ENCODE results near the gene WDR48.

The WDR48 gene

DNA sequence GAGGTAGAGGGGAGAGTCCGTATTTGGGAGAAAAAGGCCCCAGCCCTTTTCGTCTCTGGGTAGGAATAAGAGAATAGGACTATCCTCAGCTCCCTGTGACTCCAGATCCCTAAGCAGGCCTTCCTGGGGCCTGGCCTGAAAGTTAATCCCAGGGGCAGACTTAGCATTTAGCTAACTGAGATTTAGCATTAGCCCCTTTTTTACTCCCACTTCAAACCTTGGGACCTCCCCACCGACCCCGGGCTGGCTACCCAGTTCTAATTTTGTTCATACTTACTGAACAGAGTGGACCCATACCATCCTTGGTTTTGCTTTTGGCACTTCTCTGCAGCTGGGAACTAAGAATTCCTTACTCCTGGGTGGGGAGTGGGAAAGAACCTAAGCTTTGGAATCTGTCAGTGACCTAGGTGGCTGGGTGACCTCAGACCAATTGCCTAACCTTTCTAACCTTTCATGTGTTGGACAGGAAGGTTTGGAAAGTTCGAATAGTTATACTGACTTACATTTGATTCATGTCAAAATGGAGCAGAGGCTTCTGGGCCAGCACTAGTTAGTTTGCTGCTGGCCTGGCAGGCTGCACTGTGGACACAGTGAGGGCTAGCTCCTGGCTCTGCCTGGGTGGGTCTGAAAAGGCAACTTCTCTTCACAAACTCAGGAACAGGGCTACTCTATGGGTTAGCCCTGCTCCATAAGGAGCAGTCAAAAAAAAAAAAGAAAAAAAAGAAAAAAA is 67.3 kb downstream of the WDR48 start:
- no peak overlapping the region for H3K4me3 ChIP-seq (ENCODE audit: low read depth, low read length)

DNA sequence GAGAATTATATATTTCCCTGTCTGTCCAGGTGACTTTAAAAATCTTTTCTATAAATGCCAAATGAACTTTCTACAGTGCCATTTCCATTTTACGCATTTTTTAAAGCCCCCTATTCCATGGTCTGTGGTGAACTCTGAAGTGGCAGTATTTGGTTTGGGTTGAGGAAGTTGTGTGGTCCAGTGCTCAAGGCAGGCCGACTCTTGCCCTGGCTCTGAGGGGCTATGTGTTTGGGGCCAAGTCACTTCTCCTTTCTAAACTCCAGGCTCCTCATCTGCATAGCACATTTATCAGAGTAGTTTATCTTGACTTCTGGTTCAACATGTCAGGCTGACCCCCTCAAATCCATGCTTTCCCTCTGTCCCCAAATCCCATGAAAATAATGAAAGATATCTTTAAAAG is 69.8 kb downstream of the WDR48 start:
- no peak overlapping the region for H3K4me3 ChIP-seq (ENCODE audit: low read depth, low read length)

DNA sequence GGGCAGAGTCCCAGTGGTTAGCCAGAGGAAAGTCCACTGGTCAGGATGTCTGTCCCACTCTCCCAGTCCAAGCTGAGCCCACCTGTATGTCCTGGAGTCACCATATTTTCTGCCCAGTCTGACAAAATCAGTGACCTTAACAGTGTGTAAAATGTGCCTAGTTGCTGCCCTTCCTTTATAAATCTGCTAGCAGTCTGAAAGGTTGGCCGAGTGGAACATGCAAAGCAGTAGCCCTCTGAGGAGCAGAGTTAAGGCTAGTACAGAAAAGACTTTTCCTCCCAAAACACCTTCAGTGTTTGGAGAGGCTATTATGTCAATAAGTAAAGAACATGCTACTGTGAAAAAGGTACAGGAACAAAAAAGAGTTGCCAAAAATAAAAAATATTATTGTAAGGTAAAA is 71.0 kb downstream of the WDR48 start:
- H3K4me3 ChIP-seq (ENCODE audit: low read depth, low read length), result no peak overlapping the region

- no peak overlapping the region for H3K4me3 ChIP-seq (ENCODE audit: low read depth, low read length)
Measured at GRCh38 chr3:39124876-39125840, 73.3 kb downstream of the WDR48 start.

- H3K4me3 ChIP-seq (ENCODE audit: low read depth, low read length), result no peak overlapping the region
Measured at GRCh38 chr3:39125841-39126500, 74.2 kb downstream of the WDR48 start.

- no peak overlapping the region for H3K4me3 ChIP-seq (ENCODE audit: low read depth, low read length)
Measured at GRCh38 chr3:39126532-39127071, 74.8 kb downstream of the WDR48 start.

GRCh38 chr3:39127269-39127907 is 75.6 kb downstream of the WDR48 start:
- H3K4me3 ChIP-seq (ENCODE audit: low read depth, low read length), result no peak overlapping the region

- H3K4me3 ChIP-seq (ENCODE audit: low read depth, low read length), result no peak overlapping the region
Measured at GRCh38 chr3:39127908-39128304, 76.1 kb downstream of the WDR48 start.

- H3K4me3 ChIP-seq (ENCODE audit: low read depth, low read length), result no peak overlapping the region
Measured at GRCh38 chr3:39128951-39129350, 77.1 kb downstream of the WDR48 start.

DNA sequence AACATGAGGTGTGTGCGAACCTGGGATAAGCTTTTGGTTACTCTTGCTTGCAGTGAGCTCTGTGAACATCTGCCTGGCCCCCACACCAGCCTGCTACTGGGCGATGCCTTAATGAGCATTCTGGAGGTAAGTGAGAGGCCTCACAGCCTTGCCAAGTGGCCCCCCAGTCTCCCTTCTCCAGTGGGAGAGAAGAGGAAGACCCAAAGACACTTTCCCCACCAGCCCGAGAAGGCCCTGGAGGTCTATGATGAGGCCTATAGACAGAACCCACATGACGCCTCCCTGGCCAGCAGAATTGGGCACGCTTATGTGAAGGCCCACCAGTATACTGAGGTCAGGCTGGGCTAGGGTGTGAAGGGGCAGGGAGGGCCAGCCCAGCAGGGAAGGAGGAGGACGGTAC is 78.2 kb downstream of the WDR48 start:
- no peak overlapping the region for H3K4me3 ChIP-seq (ENCODE audit: low read depth, low read length)

GRCh38 chr3:39130693-39131265 is 79.0 kb downstream of the WDR48 start:
- H3K4me3 ChIP-seq (ENCODE audit: low read depth, low read length), result no peak overlapping the region

GRCh38 chr3:39132096-39133092 is 80.6 kb downstream of the WDR48 start:
- H3K4me3 ChIP-seq (ENCODE audit: low read depth, low read length), result no peak overlapping the region

DNA sequence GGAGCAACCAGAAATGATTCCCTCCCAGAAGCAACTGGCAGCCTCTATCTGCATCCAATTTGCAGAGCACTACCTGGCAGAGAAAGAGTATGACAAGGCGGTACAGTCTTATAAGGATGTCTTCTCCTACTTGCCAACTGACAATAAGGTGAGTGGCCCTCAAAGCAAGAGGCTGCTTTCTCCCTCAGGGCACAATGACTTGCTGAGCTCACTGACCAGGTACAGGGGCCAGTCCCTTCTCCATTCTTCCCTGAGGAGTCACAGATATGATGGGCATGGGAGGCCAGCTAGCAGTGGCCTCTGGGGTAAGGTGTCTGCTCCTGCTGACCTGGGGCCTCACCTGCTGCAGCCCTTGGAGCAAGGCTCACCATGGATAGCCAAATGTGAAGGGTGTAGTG is 81.3 kb downstream of the WDR48 start:
- no peak overlapping the region for H3K4me3 ChIP-seq (ENCODE audit: low read depth, low read length)

DNA sequence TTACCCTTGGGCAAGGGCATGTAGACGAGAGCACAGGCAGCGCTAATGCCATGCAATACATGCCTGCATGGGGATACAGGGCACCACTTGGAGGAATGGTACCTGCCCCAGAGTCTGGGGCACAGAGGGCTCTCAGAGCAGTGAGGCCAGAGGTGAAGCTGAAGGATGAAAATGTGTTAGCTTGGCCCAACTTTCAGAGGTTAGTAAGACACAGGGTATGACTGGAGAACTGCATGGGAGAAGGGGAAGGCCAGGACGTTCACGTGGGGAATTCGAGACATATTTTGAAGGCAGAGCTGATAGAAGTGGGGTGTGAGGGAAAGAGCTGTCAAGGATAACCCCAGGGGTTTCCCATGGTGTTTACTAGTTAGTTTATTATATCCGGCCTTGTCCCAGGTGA is 82.0 kb downstream of the WDR48 start:
- H3K4me3 ChIP-seq (ENCODE audit: low read depth, low read length), result no peak overlapping the region

GRCh38 chr3:39134305-39134704 is 82.5 kb downstream of the WDR48 start:
- no peak overlapping the region for H3K4me3 ChIP-seq (ENCODE audit: low read depth, low read length)

DNA sequence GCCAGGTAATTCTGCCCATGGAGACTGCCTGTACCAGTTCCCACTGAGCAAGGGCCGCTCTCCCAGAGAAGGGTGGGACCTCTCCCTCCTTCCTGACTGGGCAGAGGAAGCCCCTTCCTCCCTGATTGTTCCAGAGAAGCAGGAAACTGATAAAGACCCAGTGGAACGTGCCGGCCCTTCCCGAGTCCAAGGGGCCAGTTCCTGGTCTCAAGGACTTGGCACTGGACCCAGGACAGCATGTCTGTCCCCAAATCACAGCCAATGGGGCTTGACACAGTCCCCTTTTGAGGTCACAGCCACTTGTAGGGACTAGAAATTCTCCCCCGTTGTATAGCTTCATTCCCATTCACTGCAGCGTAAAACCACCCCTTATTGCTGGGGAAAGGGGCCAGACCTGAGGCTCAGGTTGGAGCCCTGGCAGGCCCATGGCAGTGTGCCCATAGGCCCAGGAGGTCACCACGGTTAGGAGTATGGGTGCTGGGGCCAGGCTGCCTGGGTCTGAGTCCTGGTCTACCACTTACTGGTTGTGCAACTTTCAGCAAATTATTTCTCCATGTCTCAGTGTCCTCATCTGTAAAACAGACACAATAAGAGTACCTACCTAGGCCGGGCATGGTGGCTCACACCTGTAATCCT is 83.5 kb downstream of the WDR48 start:
- H3K4me3 ChIP-seq (ENCODE audit: low read depth, low read length), result no peak overlapping the region

DNA sequence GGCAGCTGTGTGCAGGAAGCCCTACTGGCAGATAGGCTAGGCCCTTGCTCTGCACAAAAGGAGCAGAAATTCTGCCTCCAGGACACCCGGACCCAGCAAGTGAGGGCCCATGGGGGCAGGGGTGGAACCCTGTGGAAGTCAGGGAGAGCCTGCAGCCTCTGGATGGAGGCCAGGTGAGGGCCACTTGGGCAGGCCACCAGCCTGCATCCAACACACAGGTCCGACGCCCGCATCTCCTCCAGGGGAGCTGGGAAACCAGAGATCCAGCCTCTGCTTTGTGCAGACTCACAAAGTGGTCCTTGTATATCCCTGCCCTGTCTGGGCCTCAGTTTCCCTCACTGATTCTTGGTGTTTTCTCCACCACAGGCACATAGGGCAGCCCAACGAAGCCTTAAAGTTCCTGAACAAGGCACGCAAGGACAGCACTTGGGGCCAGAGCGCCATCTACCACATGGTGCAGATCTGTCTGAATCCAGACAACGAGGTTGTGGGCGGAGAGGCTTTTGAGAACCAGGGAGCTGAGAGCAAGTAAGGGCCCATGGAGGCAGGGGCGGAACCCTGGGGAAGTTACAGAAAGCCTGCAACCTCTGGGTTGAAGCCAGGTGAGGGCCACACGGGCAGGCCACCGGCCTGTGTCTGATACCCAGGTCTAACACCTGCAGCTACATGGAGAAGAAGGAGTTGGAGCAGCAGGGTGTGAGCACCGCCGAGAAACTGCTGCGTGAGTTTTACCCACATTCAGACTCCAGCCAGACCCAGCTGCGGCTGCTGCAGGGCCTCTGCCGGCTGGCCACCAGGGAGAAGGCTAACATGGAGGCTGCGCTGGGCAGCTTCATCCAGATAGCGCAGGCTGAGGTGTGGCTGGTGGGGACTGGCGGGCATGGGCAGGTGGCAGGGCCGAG is 85.0 kb downstream of the WDR48 start:
- H3K4me3 ChIP-seq (ENCODE audit: low read depth, low read length), result no peak overlapping the region

DNA sequence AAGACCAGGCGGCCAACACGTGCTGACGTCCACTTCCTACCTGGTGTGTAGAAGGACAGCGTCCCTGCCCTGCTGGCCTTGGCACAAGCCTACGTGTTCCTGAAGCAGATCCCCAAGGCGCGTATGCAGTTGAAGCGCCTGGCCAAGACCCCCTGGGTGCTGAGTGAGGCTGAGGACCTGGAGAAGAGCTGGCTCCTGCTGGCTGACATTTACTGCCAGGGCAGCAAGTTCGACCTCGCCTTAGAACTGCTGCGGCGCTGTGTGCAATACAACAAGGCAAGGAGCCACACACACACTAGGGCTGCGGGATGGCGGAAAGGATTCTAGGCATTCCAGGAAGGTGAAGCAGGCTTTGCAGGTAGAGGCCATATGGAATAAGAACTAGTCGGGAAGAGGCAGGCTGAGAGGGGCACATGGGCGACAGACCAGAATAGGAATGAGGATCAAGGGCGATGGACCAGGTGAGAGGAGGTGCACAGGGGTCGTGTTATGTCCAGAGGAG is 85.7 kb downstream of the WDR48 start:
- H3K4me3 ChIP-seq (ENCODE audit: low read depth, low read length), result no peak overlapping the region
